Neutrophil (primary cell): ENCODE measurements around the gene ATP2A3.

Source experiments
- H3K27ac ChIP-seq: fragments of 200-600 bp; sonication (generic); 2 replicates; pipeline ENCODE4 v1.5.1; 2016; ENCODE audit warnings: mild to moderate bottlenecking, moderate library complexity
- H3K27me3 ChIP-seq: fragments of 200-600 bp; sonication (generic); 2 replicates; pipeline ENCODE4 v1.6.0; 2016; ENCODE audit warnings: mild to moderate bottlenecking
- H3K36me3 ChIP-seq: fragments of 200-600 bp; sonication (generic); 2 replicates; pipeline ENCODE4 v1.5.1; 2017
- H3K4me1 ChIP-seq, 2 experiments: fragments of 200-600 bp in 1 of 2; sonication (generic) in 1 of 2; 1 replicate in 1 of 2; 2 replicates in 1 of 2; pipeline versions ENCODE4 v1.5.1 to v1.6.1; 2013 to 2016; ENCODE audit warnings: low read depth in 1 of 2, low read length in 1 of 2, mild to moderate bottlenecking in 1 of 2, moderate library complexity in 1 of 2; ENCODE audit not compliant: control insufficient read depth in 1 of 2, insufficient read depth in 1 of 2
- H3K4me3 ChIP-seq, 2 experiments: fragments of 200-600 bp in 1 of 2; sonication (generic) in 1 of 2; 1 replicate in 1 of 2; 2 replicates in 1 of 2; pipeline ENCODE4 v1.5.1; 2013 to 2016; ENCODE audit warnings: low read depth in 1 of 2, low read length in 1 of 2, mild to moderate bottlenecking in 1 of 2, moderate library complexity in 1 of 2
- H3K9me3 ChIP-seq: fragments of 200-600 bp; sonication (generic); 2 replicates; pipeline ENCODE4 v1.5.1; 2016
- CTCF ChIP-seq: fragments of 200-600 bp; sonication (generic); IDR thresholded peaks from 2 replicates; pipeline ENCODE4 v1.5.1; 2016; ENCODE audit warnings: antibody characterized with exemption

ATP2A3 gene

DNA sequence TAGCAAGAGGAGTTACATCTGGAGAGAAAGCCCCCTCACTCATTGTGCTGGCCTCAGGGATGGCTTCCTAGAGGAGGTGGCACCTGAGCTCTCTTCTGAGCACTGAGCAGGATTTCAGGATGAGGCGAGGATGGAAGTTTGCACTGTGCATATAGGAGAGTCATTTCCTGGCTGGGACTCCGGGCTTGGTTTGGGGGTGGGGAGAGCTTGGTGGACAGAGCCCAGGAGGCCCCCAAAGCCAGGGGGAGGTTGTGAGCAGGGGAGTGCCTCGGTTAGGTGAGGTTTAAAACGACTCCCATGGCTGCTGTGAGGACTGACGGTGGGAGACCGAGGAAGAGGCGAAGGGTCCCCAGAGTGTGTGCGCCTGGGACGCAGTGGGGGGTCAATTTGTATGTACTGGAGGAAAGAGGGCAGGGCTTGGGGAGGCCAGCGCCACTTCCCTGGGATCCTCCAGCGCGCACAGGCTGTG, 72.6 kb downstream of the ATP2A3 start:
- H3K4me3 ChIP-seq, result peak overlapping the region; percentile 74 to 98
- peaks cover 5% of the 10 kb centered on the region for H3K27me3 ChIP-seq
- peak overlapping the region; percentile 87 for H3K27ac ChIP-seq
- TF ChIP-seq CTCF, result no peak
- peaks cover 15% of the 10 kb centered on the region for H3K36me3 ChIP-seq
- no peaks in the 10 kb centered on the region for H3K9me3 ChIP-seq
- H3K4me1 ChIP-seq, result peaks cover 56 to 86% of the 10 kb centered on the region in 2 experiments

DNA sequence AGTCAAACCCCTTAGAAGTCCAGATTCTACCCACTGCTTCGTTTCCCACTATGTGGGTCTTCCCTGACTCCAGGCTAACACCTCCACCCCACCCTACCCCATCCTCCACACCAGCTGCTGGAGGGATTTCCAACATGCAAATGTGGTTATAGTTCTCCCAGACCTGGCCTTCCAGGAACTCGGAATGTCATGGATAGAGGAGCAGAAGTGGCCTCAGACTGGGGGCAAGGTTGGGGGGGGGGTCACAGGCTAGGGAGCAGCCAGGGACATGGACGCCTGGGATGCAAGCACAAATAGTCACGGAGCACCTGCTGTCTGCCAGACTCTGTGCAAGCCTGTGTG, 73.4 kb downstream of the ATP2A3 start:
- Histone ChIP-seq H3K9me3 (no peaks in the 10 kb centered on the region), H3K27ac (no peak overlapping the region), H3K4me1 (peaks cover 63 to 91% of the 10 kb centered on the region in 2 experiments), H3K36me3 (peaks cover 7% of the 10 kb centered on the region), H3K4me3 (peak overlapping the region in 1 of 2 experiments; percentile 98), H3K27me3 (peaks cover 5% of the 10 kb centered on the region)
- no peak for TF ChIP-seq CTCF

- peaks cover 5% of the 10 kb centered on the region for H3K27me3 ChIP-seq
- H3K27ac ChIP-seq, result no peak overlapping the region
- peaks cover 7% of the 10 kb centered on the region for H3K36me3 ChIP-seq
- TF ChIP-seq CTCF, result no peak
- H3K9me3 ChIP-seq, result no peaks in the 10 kb centered on the region
- H3K4me3 ChIP-seq, result peak overlapping the region in 1 of 2 experiments; percentile 98
- peaks cover 66 to 91% of the 10 kb centered on the region in 2 experiments for H3K4me1 ChIP-seq
These were observed 74.0 kb downstream of the ATP2A3 start for GRCh38 chr17:3890082-3890877.

DNA sequence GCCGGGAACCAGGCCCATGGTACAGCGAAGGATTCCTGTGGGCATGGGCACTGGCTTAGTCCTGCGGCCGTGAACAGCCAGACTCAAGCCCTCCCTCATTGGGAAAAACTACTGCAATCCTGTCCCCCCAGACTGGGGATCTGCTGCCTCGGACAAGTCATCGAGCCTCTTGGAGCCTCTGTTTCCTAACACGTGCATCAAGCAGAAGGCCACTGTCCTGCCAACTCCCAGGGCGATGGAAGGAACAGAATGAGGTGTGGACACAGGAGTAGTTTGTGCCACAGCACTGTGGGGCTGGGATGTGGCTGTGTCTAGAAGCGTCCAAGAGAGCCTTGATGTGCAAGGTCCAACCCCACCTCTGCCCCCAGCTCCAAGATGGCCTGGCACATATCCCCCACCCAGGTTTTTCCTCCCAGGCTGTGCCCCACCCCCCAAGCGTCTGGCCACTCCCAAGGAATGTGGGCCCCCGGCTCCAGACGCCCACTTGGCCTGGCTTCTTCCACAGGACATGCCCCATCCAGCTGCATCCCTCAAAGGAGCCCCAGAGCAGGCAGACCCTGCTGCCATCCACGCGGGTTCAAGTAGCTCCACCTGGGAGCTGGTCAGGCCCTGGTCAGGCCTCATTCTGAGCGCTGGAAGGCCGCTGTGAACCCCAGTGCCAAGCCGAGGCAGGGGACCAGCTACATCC, 74.8 kb downstream of the ATP2A3 start:
- Histone ChIP-seq H3K9me3 (no peaks in the 10 kb centered on the region), H3K27me3 (peaks cover 5% of the 10 kb centered on the region), H3K4me1 (peaks cover 59 to 89% of the 10 kb centered on the region in 2 experiments), H3K36me3 (peaks cover 10% of the 10 kb centered on the region), H3K4me3 (no peak overlapping the region), H3K27ac (no peak overlapping the region)
- no peak for TF ChIP-seq CTCF

- no peak for TF ChIP-seq CTCF
- H3K4me3 ChIP-seq, result peak overlapping the region in 1 of 2 experiments; percentile 14
- peaks cover 5% of the 10 kb centered on the region for H3K27me3 ChIP-seq
- no peaks in the 10 kb centered on the region for H3K9me3 ChIP-seq
- H3K4me1 ChIP-seq, result peaks cover 50 to 80% of the 10 kb centered on the region in 2 experiments
- peak overlapping the region; percentile 95 for H3K27ac ChIP-seq
- H3K36me3 ChIP-seq, result peaks cover 19% of the 10 kb centered on the region
These were observed 75.7 kb downstream of the ATP2A3 start for GRCh38 chr17:3888343-3889171.
